DOHH2 (cell line): ENCODE data around the gene WDFY3.

ENCODE experiments used
- CTCF ChIP-seq: fragments of 200-600 bp; sonication (generic); IDR thresholded peaks from one replicate; pipeline ENCODE4 v1.5.1; 2014; ENCODE audit warnings: antibody characterized with exemption, mild to moderate bottlenecking, low read depth, low read length; ENCODE audit not compliant: poor library complexity, severe bottlenecking
- EZH2phosphoT487 ChIP-seq: fragments of 200-600 bp; sonication (generic); IDR thresholded peaks from 2 replicates; pipeline ENCODE4 v1.6.1; 2017; ENCODE audit warnings: borderline replicate concordance, mild to moderate bottlenecking, antibody characterized with exemption, low read length, moderate library complexity, mixed read lengths

GRCh38 chr4:84669201-84669600, 297.3 kb downstream of the WDFY3 start:
- TF ChIP-seq CTCF (no peak), EZH2phosphoT487 (no peak)
